Activated CD4-positive, alpha-beta T cell treated with anti-CD3 and anti-CD28 coated beads, Interleukin-2, amount 50 U/mL, for 16 hours (primary cell): ENCODE results near the gene HDLBP.

Source experiments
- DNase-seq: peaks from one replicate; pipeline ENCODE4 v3.0.0-alpha.2; 2020

HDLBP gene

GRCh38 chr2:241274127-241274526 lies 41.3 kb downstream of the HDLBP start:
- DNase-seq = no peak

GRCh38 chr2:241273210-241274020 lies 42.1 kb downstream of the HDLBP start:
- DNase-seq = no peak

- peak; percentile 50 for DNase-seq
These were observed 42.9 kb downstream of the HDLBP start for GRCh38 chr2:241272303-241273209.

- DNase-seq = peak; percentile 56
These were observed 43.7 kb downstream of the HDLBP start for GRCh38 chr2:241271706-241272302.

- DNase-seq = no peak
These were observed 44.9 kb downstream of the HDLBP start for GRCh38 chr2:241270531-241270930.

GRCh38 chr2:241269707-241270520 lies 45.6 kb downstream of the HDLBP start:
- DNase-seq = no peak

- DNase-seq = no peak
These were observed 46.6 kb downstream of the HDLBP start for GRCh38 chr2:241268716-241269445.

- DNase-seq = no peak
These were observed 47.2 kb downstream of the HDLBP start for GRCh38 chr2:241268306-241268705.

- no peak for DNase-seq
These were observed 48.0 kb downstream of the HDLBP start for GRCh38 chr2:241267249-241268067.

GRCh38 chr2:241265506-241265905 lies 50.0 kb downstream of the HDLBP start:
- no peak for DNase-seq

GRCh38 chr2:241263061-241263460 lies 52.4 kb downstream of the HDLBP start:
- DNase-seq = no peak

- DNase-seq = no peak
These were observed 53.8 kb downstream of the HDLBP start for GRCh38 chr2:241261628-241262027.

- DNase-seq = no peak
These were observed 54.6 kb downstream of the HDLBP start for GRCh38 chr2:241260911-241261310.

- DNase-seq = no peak
These were observed 56.8 kb downstream of the HDLBP start for GRCh38 chr2:241258505-241259280.

GRCh38 chr2:241257419-241258032 lies 57.9 kb downstream of the HDLBP start:
- no peak for DNase-seq

- DNase-seq = no peak
These were observed 59.3 kb downstream of the HDLBP start for GRCh38 chr2:241256168-241256545.

- DNase-seq = no peak
These were observed 59.8 kb downstream of the HDLBP start for GRCh38 chr2:241255542-241256167.

- DNase-seq = no peak
These were observed 60.5 kb downstream of the HDLBP start for GRCh38 chr2:241254904-241255351.
